ENCODE results near the gene DLG5.

DNA sequence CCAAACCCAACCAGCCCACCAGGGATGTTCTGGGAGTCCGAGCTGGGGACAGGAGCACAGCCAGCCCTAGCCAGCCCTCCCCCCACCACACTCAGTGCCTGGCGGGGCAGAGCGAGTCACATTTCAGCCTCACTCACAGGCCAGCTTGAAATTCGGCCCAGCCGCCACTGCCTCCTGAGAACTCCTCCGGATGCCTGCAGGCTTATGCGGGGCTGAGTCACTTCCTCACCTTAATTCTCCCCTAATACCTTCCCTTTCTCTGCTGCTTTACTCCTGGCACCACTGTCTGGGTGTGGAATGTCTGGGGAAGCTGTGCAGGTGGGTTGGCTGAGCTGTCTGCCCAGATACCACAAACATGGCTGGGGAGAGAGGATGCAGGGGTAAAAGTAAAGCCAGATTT, 22.6 kb upstream of the DLG5 start:
- TF ChIP-seq, protein P1, sequence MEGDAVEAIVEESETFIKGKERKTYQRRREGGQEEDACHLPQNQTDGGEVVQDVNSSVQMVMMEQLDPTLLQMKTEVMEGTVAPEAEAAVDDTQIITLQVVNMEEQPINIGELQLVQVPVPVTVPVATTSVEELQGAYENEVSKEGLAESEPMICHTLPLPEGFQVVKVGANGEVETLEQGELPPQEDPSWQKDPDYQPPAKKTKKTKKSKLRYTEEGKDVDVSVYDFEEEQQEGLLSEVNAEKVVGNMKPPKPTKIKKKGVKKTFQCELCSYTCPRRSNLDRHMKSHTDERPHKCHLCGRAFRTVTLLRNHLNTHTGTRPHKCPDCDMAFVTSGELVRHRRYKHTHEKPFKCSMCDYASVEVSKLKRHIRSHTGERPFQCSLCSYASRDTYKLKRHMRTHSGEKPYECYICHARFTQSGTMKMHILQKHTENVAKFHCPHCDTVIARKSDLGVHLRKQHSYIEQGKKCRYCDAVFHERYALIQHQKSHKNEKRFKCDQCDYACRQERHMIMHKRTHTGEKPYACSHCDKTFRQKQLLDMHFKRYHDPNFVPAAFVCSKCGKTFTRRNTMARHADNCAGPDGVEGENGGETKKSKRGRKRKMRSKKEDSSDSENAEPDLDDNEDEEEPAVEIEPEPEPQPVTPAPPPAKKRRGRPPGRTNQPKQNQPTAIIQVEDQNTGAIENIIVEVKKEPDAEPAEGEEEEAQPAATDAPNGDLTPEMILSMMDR (IDR thresholded peaks at IDR 0.05) = no peak
- TF ChIP-seq POLR2A (IDR thresholded peaks at IDR 0.05) = no peak
